ENCODE results near the gene CCDC126. TPM values are rescaled to one million over a fixed set of nuclear protein-coding genes. Genes with fewer than 3 reads are reported as not detected.

Gene CCDC126
- total and polyA plus RNA-seq, 11 donors: 4.2 to 13.7 (median 9.7) TPM

- H3K4me1 ChIP-seq: no peaks in the 10 kb centered on the region
- no peak overlapping the region for H3K27ac ChIP-seq
- H3K4me3 ChIP-seq: no peak overlapping the region
- intact Hi-C loops (cut with DNase I): no loop called here
- no peaks in the 10 kb centered on the region for H3K9me3 ChIP-seq
- TF ChIP-seq POLR2A (IDR thresholded peaks at IDR 0.05): no peak
- TF ChIP-seq CTCF (IDR thresholded peaks at IDR 0.05): no peak
- 95 to 100% (median 99%) methylated on average over 1 of the region's 1 CpG for WGBS, 4 donors
- ATAC-seq: no peak
- no peaks in the 10 kb centered on the region for H3K36me3 ChIP-seq
- no peaks in the 10 kb centered on the region for H3K27me3 ChIP-seq
- no peak for DNase-seq
Observed at GRCh38 chr7:23645822-23646221, 48.6 kb downstream of the CCDC126 start.

GRCh38 chr7:23653942-23654341 lies 56.8 kb downstream of the CCDC126 start:
- ATAC-seq: no peak
- WGBS, 4 donors: 77 to 93% (median 84%) methylated on average over 5 of the region's 5 CpGs

GRCh38 chr7:23654508-23654907 lies 57.3 kb downstream of the CCDC126 start:
- intact Hi-C loops (cut with DNase I): no loop called here
- Histone ChIP-seq H3K27ac (no peak overlapping the region), H3K36me3 (no peaks in the 10 kb centered on the region), H3K9me3 (peaks cover 0 to 38% (median 20%) of the 10 kb centered on the region in 12 donors), H3K27me3 (no peaks in the 10 kb centered on the region), H3K4me3 (no peak overlapping the region), H3K4me1 (no peaks in the 10 kb centered on the region)
- DNase-seq (no peak), ATAC-seq (no peak)
- TF ChIP-seq POLR2A (IDR thresholded peaks at IDR 0.05): no peak
- TF ChIP-seq CTCF (IDR thresholded peaks at IDR 0.05): peak in 4 of 12 donors; percentile 5 to 24 (median 17)
- 0 to 3% (median 0%) methylated on average over 1 of the region's 1 CpG for WGBS, 4 donors

More at GRCh38 chr7:23653942-23654341, 56.8 kb downstream of the CCDC126 start:
- no peaks in the 10 kb centered on the region for H3K36me3 ChIP-seq
- no peak overlapping the region for H3K27ac ChIP-seq
- DNase-seq: no peak
- peaks cover 0 to 32% (median 18%) of the 10 kb centered on the region in 12 donors for H3K9me3 ChIP-seq
- intact Hi-C loops (cut with DNase I): no loop called here
- H3K4me1 ChIP-seq: no peaks in the 10 kb centered on the region
- H3K4me3 ChIP-seq: no peak overlapping the region
- TF ChIP-seq CTCF (IDR thresholded peaks at IDR 0.05) (no peak), POLR2A (IDR thresholded peaks at IDR 0.05) (no peak)
- H3K27me3 ChIP-seq: no peaks in the 10 kb centered on the region

GRCh38 chr7:23655433-23655832 lies 58.3 kb downstream of the CCDC126 start:
- intact Hi-C loops (cut with DNase I): no loop called here
- ATAC-seq (no peak), DNase-seq (no peak)
- no peak overlapping the region for H3K27ac ChIP-seq
- H3K4me1 ChIP-seq: no peaks in the 10 kb centered on the region
- no peak for TF ChIP-seq POLR2A (IDR thresholded peaks at IDR 0.05)
- TF ChIP-seq CTCF (IDR thresholded peaks at IDR 0.05): no peak
- H3K36me3 ChIP-seq: no peaks in the 10 kb centered on the region
- H3K27me3 ChIP-seq: no peaks in the 10 kb centered on the region
- no peak overlapping the region for H3K4me3 ChIP-seq
- 95 to 97% (median 97%) methylated on average over 22 of the region's 22 CpGs for WGBS, 4 donors
- H3K9me3 ChIP-seq: peaks cover 0 to 38% (median 20%) of the 10 kb centered on the region in 12 donors
